ENCODE results near the gene ZNF691. TPM values are rescaled to one million over a fixed set of nuclear protein-coding genes. Genes with fewer than 3 reads are reported as not detected.

Gene ZNF691
- total RNA-seq, 1 experiment from 2014 or later = 16.6 TPM

- ChIA-PET POLR2A (no interaction called here), CTCF (interaction anchor here (1.0 to 1.4 kb wide), 3 partner anchors 40 to 267 kb away, joined by 3 to 4 read pairs (median 3); partner anchors contain the start of genes P3H1 and ZNF691)
- Mint-ChIP-seq H3K9me3 (peaks cover 36% of the 10 kb centered on the region), H3K27me3 (ENCODE audit: low read depth) (no peaks in the 10 kb centered on the region), H3K27ac (no peak overlapping the region), H3K36me3 (peaks cover 36% of the 10 kb centered on the region), H3K4me3 (no peak overlapping the region), H3K4me1 (no peaks in the 10 kb centered on the region)
- DNase-seq (ENCODE audit: low spot score) (no peak), ATAC-seq (no peak)
- no peak for TF ChIP-seq HMGXB4 (CRISPR knock-in tag; IDR thresholded peaks at IDR 0.05)
- TF ChIP-seq NFYB (CRISPR knock-in tag; conservative IDR thresholded peaks at IDR 0.05; ENCODE audit: low read depth) = no peak
These were observed 40.2 kb upstream of the ZNF691 start for GRCh38 chr1:42806171-42806570.

GRCh38 chr1:42806593-42806992, 39.8 kb upstream of the ZNF691 start:
- TF ChIP-seq TP53 (CRISPR knock-in tag; IDR thresholded peaks at IDR 0.05) = no peak
- no peak for TF ChIP-seq ESRRA (CRISPR knock-in tag; IDR thresholded peaks at IDR 0.05; ENCODE audit: borderline replicate concordance)
- no peak for TF ChIP-seq HMGXB4 (CRISPR knock-in tag; IDR thresholded peaks at IDR 0.05)
- no peak for TF ChIP-seq AR (CRISPR knock-in tag; IDR thresholded peaks at IDR 0.05)
- TF ChIP-seq GTF2I (CRISPR knock-in tag; conservative IDR thresholded peaks at IDR 0.05) = no peak
- TF ChIP-seq ZNF425 (CRISPR knock-in tag; conservative IDR thresholded peaks at IDR 0.05) = no peak
- TF ChIP-seq, protein P1, sequence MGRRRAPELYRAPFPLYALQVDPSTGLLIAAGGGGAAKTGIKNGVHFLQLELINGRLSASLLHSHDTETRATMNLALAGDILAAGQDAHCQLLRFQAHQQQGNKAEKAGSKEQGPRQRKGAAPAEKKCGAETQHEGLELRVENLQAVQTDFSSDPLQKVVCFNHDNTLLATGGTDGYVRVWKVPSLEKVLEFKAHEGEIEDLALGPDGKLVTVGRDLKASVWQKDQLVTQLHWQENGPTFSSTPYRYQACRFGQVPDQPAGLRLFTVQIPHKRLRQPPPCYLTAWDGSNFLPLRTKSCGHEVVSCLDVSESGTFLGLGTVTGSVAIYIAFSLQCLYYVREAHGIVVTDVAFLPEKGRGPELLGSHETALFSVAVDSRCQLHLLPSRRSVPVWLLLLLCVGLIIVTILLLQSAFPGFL (CRISPR knock-in tag; IDR thresholded peaks at IDR 0.05; ENCODE audit: borderline replicate concordance) = no peak
- no peak for TF ChIP-seq ZMAT4 (CRISPR knock-in tag; IDR thresholded peaks at IDR 0.05)
- TF ChIP-seq, protein P2, sequence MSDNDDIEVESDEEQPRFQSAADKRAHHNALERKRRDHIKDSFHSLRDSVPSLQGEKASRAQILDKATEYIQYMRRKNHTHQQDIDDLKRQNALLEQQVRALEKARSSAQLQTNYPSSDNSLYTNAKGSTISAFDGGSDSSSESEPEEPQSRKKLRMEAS (CRISPR knock-in tag; IDR thresholded peaks at IDR 0.05) = no peak
- TF ChIP-seq CREB1 (CRISPR knock-in tag; IDR thresholded peaks at IDR 0.05) = no peak
- Mint-ChIP-seq H3K36me3 (peaks cover 36% of the 10 kb centered on the region), H3K9me3 (peaks cover 36% of the 10 kb centered on the region), H3K27me3 (ENCODE audit: low read depth) (no peaks in the 10 kb centered on the region), H3K4me3 (no peak overlapping the region), H3K27ac (no peak overlapping the region), H3K4me1 (no peaks in the 10 kb centered on the region)
- CTCF ChIA-PET = interaction anchor here (1.0 to 1.4 kb wide), 3 partner anchors 40 to 267 kb away, joined by 3 to 4 read pairs (median 3); partner anchors contain the start of genes P3H1 and ZNF691
- DNase-seq (ENCODE audit: low spot score) (no peak), ATAC-seq (no peak)
- POLR2A ChIA-PET = no interaction called here
